GM18517 (cell line): Measurements from ENCODE around the gene FABP1.

Experiments used
- ATAC-seq: cut with Tn5 transposase; IDR thresholded peaks from one replicate; pipeline ENCODE4 v1.9.1; 2021; ENCODE audit warnings: mild to moderate bottlenecking, moderate library complexity; ENCODE audit not compliant: unreplicated experiment

Gene FABP1

DNA sequence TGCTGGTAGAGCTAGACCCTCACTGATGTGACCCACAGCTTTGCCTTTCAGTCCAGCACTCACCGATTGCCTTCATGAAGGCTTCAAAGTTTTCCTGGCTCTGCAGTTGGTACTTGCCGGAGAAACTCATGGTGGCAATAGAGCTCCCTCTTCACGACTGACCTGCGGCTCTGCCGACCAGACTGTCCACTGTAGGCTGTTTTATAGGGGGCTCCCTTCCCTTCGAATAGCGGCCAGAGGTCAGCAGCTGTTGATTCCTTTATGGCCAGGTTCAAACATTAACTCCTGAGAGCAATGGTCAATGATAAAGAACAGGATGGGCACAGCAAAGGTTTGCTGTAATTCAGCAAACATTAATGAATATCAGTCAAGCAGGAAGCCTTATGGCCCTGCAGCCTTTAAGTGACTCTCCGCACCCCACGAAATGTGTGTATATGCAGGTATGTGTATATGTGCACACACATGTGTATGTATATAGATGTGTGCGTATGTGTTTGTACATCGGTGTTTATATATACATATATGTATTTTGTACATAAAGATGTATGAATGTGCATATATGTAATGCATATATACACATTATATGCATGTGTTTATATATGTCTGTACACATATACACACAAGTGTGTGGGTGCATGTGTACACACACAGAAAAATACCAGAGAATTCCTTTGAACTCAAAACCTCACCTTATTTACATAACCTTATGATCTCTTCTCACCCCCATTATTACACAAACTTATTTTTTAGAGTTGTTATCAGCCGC, at the start of gene FABP1:
TSS of gene FABP1 (minus strand) at position 175 of the 766 bp plus-strand sequence. CDS start at position 130, 45 bp downstream.
- no peak for ATAC-seq

- no peak for ATAC-seq
These were observed 49.7 kb upstream of the FABP1 start for GRCh38 chr2:88177556-88177955.

- no peak for ATAC-seq
These were observed 48.6 kb upstream of the FABP1 start for GRCh38 chr2:88176352-88176984.

GRCh38 chr2:88172882-88173281, 45.0 kb upstream of the FABP1 start:
- no peak for ATAC-seq

DNA sequence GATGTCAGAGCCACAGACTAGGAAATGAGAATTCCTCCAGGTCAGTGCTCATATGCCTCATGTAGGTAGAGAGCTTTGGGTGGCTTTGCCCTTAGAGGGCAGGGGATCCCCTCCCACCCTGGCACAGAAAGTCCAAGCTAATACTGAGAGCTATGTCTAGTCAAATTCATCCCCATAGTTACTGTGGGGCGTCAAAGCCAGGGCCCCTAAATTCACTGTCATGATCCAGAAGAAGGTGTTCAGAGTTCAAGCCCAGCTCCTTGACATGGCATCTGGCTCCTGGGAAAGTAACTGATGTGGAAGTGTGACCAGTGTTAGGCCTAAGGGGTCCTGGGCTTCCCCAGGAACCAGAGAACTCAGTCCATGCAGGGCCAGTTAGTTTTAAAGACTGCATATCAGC, 44.1 kb upstream of the FABP1 start:
- ATAC-seq = no peak

DNA sequence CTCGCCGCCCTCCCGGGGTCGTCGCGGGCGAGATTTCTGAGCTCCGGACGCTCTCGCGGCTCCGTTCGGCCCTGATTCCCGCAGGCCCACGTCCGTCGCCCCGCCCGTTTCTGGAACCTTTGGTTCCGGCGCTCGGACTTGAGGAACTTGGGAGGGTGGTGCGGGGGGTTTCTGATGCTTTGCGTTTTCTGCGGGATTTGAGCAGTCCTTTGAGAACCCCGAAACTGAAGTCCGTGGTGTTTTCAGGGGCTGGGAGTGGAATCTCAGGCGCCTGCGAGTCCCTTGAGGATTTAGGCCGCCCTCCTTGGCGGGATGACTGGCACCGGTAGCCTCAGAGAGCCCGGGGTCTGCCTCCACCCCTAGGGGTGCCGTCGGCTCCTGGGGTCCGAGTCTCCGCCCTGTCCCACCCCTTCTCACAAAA, 42.6 kb upstream of the FABP1 start:
- ATAC-seq = no peak

DNA sequence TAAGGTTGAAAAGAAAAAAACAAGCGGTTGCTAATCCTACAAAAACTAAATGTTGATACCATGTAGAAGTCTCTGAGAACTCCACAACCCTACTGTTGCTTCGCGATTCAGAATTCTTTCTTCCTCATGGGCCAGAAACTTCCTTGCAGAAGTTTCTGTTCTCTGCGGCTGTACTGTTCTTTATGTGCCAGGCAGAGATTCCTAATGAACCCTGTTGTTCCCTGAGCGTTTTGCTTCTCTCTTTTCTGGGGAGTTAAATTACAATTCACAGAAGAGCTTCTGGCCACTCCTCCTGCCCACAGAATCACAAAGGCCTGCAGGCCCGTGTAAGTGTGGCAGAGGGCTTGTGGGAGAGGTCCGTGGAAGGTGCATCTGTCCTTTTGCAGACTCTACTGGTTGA, 40.5 kb upstream of the FABP1 start:
- ATAC-seq = no peak

GRCh38 chr2:88167740-88168139, 39.9 kb upstream of the FABP1 start:
- ATAC-seq = no peak

DNA sequence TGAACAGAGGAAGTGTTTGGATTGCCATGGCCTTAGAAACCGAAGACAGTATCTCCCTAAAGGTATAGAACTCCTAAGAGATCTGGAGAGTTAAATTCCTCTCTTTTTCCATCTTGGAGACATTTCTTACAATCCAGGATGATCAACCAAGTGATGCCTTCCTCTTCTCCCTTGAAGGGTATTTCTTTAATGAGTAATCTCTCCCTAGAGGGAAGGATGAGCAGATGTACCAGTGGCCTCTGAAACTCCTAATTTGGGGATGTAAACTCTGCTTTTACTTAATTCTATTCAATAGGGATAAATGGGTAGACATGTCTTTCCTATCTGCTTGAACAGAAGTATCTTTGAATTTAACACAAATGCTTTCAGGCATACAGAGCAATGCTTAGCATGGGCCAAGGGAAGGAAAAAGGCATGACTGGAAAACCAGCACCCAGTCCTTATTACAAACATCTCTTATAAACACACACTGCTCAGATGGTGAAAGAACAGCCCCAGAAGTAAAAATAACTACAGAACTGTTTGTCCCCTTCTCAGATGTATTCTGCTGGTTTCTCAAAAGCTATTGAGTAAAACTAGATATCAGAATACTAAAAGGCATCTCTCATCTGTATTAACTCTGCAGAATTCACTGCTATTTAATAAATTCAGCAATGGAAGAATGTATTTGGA, 37.6 kb upstream of the FABP1 start:
- no peak for ATAC-seq

DNA sequence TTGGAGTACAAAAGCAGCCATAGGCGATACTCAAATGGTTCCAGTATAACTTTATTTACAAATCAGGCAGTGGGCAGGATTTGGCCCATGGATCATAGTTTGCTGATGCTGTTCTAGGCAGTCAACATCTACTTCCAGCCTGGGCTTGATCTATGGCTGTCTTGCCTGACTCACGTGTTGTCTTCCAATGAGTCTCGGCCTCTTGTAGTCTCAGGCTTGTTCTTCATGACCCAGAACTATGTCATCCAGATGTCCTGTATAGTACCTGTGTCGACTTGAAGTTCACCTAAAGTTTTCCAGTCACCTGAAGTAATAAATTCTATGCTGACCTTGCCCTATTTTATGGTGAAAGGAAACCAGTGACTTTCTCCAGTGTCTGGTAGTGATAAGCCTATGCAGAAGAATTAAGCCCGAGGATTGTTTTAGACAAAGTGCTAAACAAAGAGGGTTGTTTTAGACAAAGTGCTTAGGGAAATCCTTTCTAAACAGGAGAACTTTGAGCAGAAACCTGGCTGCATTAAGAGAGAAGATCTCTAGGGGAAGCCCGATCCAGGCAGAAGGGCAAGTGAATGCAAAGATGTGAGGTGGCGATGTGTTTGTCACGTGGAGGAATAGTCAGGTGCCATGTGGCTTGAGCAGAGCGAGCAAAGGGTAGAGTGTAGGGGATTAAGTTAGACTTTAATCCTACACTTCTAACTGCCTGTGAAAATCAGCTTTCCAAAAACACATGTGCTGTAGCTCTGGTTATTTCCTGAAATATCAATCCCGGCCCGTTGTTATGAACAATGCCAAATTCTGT, 33.8 kb upstream of the FABP1 start:
- ATAC-seq = no peak

DNA sequence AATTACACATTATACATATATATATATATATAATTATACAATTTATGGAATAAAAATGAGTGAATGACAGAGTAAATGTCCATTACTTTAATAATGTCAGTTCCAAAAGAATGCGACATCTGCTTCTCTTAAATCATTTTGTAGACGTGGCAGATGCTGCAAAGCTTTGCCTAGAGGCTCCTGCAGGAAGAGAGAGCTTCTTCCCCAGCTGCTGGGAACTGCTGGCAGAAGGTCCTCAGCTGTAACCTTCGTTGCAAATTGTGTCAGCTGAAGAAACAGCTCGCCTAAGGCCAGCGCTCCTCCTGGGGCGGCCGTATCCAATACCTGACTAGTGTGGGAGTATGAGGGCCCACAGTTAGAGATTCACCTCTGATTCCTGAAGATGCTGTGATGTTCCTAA, 32.7 kb upstream of the FABP1 start:
- ATAC-seq = no peak

- no peak for ATAC-seq
These were observed 32.1 kb upstream of the FABP1 start for GRCh38 chr2:88159955-88160415.

- no peak for ATAC-seq
These were observed 31.6 kb upstream of the FABP1 start for GRCh38 chr2:88159481-88159880.

GRCh38 chr2:88148929-88149438, 21.1 kb upstream of the FABP1 start:
- no peak for ATAC-seq

- ATAC-seq = no peak
These were observed 19.3 kb upstream of the FABP1 start for GRCh38 chr2:88147145-88147544.

DNA sequence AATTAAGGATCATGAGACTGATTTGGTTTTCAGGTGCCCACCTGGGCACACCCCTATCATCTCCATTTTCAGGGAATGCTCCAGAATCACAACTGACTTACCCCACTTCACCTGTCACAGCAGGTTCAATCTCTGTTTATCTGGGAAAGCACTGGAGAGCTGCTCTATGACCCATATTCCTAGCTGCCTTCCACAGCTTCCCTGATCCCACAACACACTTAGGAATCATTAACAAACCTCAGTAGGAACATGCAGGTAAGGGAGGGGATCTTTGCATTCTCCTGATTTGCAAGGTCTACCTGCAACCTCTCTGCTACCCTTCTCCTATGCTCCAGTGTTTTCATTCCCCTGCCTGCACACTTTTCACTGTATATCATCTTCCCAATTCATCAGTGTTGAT, 18.7 kb upstream of the FABP1 start:
- no peak for ATAC-seq

GRCh38 chr2:88144914-88145497, 17.1 kb upstream of the FABP1 start:
- ATAC-seq = no peak

GRCh38 chr2:88144271-88144670, 16.4 kb upstream of the FABP1 start:
- ATAC-seq = no peak

DNA sequence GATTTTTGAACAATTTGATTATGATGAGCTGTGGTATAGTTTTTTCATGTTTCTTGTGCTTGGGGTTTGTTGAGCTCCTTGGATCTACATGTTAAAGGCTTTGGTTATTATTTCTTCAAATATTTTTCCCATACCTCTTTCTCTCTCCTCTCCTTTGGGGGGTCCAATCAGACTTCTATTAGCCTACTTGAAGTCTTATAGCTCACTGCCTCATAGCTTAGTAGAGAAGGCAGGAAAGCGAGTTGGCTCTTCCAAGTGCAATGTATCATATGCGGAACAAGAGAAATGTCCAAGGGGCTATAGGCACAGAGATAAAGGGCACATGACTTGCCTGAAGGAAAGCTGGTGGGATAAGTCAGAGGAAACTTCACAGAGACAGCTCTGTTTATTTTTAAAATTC, 14.1 kb upstream of the FABP1 start:
- no peak for ATAC-seq

DNA sequence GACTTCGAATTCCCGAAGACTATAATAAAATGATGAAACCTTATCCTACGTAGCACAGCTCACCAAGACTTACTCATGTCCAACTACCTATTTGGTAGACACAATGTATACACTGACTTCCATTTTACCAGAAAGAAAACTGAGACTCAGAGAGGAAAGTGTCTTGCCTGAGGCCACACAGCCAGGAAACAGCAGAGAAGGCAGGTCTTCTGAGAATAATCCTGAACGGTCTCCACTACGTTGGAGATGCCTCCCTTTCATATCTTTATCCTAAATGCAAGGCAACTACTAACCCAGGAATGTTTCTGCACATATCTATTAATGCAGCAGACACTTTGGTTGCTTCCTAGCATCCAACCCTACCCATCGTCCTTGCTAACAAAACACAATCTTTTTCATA, 11.9 kb upstream of the FABP1 start:
- no peak for ATAC-seq
